ENCODE data around the gene FAM236C. TPM values are rescaled to one million over a fixed set of nuclear protein-coding genes. Genes with fewer than 3 reads are reported as not detected.
"Not testable (repeated sequence)": the region's sequence is repeated elsewhere in the genome, so short reads cannot be mapped to it uniquely, and the experiment has no call there.

Gene FAM236C
- total RNA-seq, result not detected

DNA sequence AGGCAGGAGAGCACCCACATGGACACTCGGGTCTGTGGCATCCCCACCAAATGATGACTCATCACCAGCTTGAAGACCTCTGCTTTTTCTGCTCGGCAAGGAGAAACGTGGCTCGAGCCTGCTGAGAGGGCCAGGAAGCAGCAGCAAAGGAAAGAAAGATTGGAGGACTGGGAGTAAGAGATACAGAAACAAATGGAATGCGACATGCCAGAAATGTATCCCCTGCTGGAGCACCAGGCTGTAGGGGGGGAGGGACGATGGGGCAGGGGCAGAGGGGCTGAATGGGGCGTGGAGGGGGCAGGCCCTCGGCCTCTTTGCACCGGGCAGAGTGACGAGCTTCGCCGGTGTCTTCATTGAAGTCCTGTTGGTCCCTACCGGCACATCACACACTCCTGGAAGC, at the start of gene FAM236C:
TSS of gene FAM236C (plus strand) at position 301 of the 400 bp plus-strand sequence. CDS start 100 bp downstream, outside the sequence.
- not testable (repeated sequence) for DNase-seq

DNA sequence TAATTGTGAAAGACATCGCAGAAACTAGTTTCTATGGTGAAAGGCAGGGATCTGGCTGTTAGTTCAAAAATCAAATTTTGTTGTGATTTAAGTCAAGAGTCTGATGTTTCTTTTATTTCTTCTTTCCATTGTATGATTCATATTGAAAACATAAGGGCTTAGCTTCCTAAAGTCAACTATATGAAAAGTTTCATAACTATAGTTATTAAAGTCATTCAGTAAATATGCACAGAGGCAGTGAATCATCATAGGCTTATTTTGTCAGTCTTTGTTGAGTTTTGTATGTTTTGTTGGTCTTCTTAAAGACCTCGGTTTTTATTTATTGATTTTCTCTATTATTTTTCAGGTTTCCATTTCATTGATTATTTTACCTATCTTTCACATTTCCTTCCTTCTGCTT, 29.5 kb upstream of the FAM236C start:
- DNase-seq, result not testable (repeated sequence)

DNA sequence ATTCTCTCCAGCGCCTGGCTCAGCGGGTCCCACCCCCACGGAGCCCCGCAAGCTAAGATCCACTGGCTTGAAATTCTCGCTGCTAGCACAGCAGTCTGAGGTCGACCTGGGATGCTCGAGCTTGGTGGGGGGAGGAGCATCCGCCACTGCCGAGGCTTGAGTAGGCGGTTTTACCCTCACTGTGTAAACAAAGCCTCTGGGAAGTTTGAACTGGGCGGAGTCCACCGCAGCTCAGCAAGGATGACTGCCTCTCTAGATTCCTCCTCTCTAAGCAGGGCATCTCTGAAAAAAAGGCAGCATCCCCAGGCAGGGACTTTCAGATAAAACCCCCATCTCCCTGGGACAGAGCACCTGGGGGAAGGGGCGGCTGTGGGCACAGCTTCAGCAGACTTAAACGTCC, 22.7 kb upstream of the FAM236C start:
- DNase-seq, result not testable (repeated sequence)

DNA sequence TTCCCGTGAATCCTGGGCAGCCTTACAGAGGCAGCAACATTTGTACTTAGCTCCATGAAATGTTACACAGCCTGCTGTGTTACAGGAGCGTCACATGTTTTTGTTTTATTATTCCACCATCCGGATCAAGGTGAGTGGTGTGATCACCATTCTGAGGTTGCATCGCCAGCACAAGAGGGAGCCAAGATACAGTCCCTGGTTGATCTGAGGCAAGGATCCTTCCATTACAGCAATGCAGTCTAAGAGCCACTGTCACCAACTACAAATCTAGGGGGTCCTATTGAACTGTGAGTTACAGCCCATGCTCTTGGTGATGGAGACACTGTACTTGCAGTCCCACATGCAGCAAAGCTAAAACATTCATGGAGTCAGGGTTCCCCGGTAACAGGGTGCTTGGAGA, 3.7 kb downstream of the FAM236C start:
- not testable (repeated sequence) for DNase-seq

DNA sequence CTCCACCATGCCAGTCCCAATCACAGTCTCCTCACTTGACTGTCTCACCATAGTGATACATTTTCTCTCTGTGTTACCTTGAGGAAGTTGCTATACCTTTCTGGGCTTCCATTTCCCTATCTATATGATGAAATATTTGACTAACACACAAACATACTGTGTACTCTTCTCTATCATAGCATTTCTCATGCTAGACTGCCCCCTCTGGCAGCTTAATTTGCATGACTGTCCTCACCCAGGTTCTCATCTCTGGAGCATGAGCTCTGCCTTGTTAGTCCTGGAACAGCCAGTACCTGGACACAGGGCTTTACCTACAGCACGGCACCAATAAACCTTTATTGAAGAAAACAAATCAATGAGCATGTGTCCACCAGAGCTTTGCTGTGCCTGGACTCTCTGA, 19.9 kb downstream of the FAM236C start:
- not testable (repeated sequence) for DNase-seq

DNA sequence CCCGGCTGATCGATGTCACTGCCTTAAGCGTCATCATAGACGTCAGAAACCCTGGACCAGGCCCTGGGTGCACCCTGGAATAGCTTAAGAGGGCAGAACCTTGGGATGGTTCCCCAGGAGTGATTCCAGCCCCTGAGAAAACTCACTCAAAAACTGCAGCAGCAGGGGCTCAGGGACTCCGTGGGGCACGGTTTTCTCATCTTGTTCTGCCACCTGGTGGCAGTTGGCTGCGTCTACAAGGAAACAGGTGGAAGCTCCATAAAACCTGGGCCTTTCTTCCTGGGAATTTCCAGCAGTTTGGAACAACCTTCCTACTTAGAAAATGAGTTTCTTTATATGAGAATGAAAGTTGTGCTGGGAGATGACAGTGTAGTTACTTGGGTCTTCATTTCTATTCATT, 24.0 kb downstream of the FAM236C start:
- not testable (repeated sequence) for DNase-seq

DNA sequence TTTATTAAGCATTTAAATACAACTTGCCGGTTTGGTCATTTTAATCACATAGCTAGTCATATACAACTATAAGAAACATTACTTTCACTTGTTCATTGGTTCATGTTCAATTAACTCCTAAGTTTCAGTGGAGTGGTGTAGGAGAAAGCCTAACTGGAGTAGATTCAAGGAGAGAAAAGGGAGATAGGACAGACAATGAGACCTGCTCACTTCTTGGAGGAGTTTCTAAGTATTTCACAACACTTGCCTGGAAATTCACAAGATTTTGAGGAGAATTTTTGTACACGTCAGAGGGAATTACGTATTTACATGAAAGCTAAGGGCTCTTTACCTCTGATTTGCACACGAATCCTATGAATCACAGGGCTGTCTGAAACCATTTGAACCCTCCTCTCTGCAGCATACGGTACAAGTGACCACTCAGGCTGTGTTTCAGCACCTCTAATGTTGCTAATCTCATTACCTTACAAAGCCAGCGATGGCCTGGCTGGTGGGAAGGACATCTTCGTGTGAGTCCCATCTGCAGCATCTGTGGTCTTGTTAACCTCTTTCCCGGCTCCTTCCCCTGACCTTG, 24.6 kb downstream of the FAM236C start:
- DNase-seq, result not testable (repeated sequence)

DNA sequence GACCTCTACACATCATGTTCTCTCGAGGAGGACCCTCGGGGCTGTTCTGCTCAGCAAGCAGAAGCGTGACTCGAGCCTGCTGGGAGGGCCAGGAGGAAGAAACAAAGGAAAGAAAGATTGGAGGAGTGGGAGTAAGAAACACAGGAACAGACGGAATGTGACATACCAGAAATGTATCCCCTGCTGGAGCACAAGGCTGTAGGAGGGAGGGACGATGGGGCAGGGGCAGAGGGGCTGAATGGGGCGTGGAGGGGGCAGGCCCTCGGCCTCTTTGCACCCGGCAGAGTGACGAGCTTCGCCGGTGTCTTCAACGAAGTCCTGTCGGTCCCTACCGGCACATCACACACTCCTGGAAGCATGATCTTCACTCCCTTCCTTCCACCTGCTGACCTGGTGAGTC, 25.5 kb downstream of the FAM236C start, which contains the start of gene FAM236A:
TSS of gene FAM236A (plus strand) at position 301 of the 400 bp plus-strand sequence. CDS start at position 358, 57 bp downstream.
- DNase-seq, result not testable (repeated sequence)

DNA sequence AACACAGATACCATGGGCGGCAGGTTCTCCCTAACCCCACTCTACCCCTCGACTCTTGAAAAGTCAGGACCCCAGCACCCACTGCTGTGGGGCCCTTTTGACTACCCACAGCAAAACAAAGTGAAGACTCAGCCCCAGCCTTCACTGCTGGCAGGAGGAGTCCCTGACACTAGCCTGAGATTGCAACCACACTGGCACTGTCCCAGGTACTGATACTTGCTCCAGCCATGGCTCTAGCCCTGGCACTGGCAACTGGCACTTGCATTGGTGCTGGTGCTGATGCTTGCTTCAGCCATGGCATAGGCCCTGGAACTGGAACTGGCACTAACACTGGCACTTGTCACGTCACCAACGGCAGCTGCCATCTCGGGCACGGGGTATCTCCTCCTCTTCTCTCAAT, 29.9 kb downstream of the FAM236C start:
- not testable (repeated sequence) for DNase-seq

DNA sequence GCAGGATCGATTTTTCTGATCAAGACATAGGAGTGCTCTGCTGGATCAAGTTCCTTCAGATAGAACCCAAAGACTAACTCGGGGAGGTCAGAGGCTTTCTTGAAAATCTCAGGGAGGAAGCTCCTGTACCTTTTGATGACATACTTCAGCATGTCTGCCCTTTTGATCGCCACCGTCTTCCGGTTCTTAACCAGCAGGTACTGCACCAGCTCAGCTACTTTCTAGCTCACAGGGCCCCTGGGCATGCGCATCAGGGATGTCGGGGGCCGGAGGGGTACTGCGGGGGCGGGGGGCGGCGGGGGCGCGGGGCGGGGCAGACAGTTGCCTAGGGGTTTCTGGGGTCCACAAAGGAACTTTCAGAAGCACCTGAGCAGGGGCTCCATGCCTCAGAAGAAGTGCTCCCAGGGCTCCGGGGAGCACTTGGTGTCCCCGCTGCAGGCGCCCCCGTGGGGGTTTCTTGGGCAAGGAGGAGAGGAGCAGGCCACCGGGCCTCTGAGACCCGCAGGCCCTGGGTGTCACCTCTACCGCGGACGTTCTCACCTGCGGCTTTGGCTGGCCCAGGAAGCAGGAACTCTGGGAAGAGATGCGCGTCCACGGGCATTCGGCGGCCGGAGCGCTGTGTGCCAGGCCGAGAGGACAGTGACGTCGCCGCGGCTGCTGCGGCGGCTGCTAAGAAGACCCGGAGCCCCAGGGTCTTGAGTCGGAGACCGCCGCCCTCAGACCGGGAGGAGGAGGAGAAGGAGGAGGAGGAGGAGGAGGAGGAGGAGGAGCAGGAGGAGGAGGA, 30.8 kb downstream of the FAM236C start:
- not testable (repeated sequence) for DNase-seq

DNA sequence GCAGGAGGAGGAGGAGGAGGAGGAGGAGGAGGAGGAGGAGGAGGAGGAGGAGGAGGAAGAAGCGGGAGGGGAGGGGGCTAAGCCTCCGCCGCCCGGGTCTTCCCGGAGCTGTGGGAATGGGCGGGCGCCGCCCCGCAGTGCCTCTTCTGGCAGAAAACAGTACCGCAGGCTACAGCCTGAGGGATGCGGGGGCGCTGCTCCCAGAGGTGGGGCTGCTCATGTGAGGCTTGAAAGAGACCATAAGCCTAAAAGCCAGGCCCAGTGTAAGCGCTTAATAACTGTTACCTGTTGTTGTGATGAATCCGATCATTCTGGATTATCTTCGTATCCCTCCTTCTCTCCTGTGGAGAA, 31.4 kb downstream of the FAM236C start, which contains the start of gene DMRTC1:
TSS of gene DMRTC1 (minus strand) at position 19 of the 351 bp plus-strand sequence. CDS start 68,143 bp downstream, outside the sequence.
- DNase-seq, result not testable (repeated sequence)

DNA sequence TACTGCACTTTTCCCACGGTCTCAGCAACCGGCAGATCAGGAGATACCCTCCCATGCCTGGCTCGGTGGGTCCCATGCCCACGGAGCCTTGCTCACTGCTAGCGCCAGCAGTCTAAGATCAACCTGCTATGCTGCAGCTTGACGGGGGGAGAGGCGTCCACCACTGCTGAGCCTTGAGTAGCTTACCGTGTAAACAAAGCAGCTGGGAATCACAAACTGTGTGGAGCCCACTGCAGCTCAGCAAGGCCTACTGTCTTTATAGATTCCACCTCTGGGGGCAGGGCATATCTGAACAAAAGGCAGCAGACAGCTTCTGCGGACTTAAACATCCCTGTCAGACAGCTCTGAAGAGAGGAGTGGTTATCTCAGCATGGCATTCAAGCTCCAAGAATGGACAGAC, 47.6 kb downstream of the FAM236C start:
- not testable (repeated sequence) for DNase-seq

Other genes starting within 250 kb of the FAM236C start
- gene PHKA1, start 198.3 kb upstream of the FAM236C start, total RNA-seq, result 3.1 TPM
- 0.31 TPM for gene DMRTC1B, start 135.7 kb upstream of the FAM236C start, total RNA-seq
- gene FAM236B, start 130.0 kb upstream of the FAM236C start, total RNA-seq, result not detected
- gene FAM236D, start 104.4 kb upstream of the FAM236C start, total RNA-seq, result not detected
- not detected for gene FAM236A, start 25.6 kb downstream of the FAM236C start, total RNA-seq
- gene DMRTC1, start 31.2 kb downstream of the FAM236C start, total RNA-seq, result not detected
- gene PABPC1L2B, start 90.3 kb downstream of the FAM236C start, total RNA-seq, result not detected
- gene PABPC1L2A, start 166.9 kb downstream of the FAM236C start, total RNA-seq, result 0.78 TPM